ENCODE data around the gene UBAC2.

The UBAC2 gene

DNA sequence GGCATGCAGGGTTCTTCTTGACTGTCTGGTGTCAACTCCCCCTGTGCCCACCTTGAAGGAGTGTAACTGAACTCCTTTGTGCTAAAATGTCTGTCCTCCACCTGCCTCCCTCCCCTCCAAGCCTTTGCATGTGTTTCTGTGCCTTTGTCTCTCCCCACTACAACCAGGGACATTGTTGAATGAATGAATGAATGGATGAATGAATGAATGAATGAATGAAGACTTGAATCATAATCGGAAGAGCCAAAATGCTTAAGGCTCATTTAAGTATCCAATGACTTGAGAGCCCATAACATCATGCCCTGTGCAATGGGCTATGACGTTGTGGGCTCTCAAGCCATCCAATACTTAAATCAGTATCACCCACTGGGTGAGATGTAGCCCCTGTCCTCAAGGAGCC is 115.6 kb downstream of the UBAC2 start:
- DNase-seq, result no peak

DNA sequence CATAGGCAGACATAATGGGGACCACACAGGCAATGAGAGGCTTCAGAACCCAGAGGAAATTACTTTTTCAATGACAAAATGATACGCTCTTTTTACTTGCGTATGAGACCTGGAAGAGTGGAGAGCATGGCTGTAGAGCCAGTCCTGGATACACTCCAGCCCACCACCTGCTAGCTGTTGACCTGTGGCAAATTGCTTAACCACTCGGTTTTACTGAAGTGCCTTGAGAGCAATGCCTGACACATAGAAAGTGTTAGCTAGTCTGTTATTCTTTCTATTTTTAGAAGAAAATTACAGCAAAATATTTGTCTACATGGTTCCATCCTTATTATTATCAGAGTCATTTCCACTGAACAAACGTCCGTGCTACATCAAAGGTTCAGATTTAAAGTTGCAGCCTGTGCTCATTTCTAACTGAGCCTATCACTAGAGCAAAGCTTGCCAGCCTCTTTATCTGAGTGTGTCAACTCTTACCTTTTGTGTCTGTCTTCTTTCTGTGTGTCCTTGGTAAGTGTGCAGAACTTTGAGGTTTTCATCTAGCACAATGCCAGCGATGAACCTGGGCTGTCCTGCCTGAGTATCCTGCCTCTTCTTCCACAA is 116.1 kb downstream of the UBAC2 start:
- no peak for DNase-seq

DNA sequence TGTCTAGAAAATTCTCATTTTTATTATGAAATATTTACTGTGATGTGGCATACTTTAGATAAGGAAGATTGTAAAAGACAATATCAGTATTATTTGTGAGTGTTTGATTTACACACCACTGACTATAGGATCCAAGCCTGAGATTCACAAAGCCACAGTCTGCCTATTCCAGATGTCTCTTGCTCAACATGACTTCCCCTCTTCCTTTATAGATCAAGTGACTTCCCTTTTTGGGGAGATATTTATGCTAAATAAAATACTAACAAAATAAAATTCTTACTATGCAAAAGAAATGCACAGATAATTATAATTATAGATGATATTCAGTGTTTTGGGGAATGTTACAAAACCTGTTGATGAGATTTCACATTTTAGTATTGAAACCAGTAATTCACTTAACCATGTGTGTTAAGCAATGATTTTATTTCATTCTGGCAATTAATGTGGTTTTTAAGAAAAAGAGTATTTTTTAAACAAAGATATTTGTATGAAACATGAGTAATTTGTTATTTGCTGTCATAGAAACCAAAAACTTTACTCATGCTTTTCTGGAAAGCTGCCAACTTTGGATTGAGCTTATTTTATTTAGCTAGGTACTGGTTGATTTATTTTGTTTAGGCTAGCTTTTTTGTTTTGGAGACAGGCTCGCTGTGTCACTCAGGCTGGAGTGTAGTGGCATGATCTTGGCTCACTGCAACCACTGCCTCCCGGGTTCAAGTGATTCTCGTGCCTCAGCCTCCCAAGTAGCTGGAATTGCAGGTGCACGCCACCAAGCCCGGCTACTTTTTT is 120.2 kb downstream of the UBAC2 start:
- DNase-seq, result no peak

DNA sequence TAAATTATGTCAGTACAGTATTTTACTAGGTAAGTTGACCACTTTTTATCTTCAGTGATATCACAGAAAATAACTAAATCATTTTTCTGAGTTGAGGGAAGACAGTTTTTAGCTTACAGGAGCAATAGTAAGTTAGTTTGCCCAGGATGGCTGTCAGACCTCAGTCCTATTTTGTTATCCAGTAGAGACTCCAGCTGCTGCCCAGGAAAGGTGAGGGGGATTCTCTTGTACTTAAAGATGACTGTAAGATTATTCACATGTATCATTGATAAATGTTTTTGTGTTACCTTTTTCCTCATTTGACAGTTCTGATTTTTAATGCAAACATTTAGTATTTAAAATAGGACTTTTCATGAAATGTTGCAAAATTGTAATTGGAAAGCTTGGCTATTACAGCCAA is 121.1 kb downstream of the UBAC2 start:
- no peak for DNase-seq

DNA sequence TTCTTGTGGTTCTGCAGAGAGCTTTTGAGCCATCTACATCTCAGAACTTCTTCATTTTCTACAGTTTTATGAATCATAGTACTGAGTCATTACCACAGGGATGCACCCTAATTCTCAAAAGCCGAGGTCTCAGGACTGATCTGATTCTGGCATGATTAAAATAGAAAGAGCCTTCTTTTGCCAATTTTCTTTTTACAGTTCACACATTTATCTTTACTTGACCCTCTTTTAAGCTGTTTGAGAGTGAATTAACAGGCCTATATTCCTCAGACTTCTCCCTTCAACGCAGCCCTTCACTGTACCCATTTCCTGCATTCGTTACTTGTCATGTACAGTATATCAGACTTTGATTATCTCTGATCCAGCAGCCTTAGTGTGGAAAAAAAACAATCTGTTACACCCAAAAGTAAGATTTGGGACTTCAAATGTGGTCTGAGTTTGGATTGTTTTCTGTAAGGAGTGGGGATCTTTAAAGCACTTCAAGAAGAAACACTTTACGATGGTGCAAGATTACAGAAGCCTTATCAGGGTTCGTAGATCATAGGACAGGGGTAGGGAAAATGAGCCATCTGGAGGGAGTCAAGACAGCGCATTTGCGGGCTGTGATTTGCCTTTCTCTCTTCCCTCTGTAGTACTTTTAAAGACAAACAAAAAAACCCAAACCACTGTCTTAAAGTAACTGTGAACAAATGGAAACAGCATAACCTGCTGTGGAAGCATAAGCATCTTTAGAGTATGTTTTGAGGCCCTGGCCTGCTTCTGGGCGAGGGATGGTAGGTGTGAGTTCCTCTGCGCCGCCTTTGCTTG is 121.8 kb downstream of the UBAC2 start:
- no peak for DNase-seq

DNA sequence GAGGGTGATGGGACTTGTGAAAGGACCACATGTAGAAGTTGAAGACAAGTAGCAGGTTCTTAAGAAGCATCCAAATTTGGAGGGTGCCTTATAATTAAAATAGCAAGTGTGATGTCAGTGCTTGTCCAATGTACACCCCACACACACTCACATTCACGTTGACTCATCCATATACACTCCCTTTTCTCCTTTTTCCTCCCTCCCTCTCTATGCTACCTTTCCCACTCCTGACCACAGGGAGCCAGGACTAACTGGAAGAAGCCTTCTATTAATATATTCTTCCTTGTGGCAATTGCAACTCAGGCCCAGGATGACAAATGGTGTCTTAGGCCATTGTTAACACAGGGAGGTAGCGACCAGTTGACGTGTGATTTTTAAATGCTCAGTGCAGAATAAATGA is 122.8 kb downstream of the UBAC2 start:
- no peak for DNase-seq

DNA sequence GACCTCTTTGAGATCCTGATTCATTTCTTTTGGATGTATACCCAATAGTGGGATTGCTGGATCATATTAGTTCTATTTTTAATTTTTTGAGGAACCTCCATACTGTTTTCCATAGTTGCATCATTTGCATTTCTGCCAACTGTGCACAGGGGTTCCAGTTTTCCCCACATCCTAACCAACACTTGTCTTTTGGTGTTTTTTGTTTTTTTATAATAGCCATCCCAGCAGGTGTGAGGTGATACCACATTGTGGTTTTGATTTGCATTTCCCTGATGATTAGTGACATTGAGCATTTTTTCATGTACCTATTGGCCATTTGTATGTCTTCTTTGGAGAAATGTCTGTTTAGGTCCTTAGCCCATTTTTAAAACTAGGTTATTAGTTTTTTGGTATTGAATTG is 125.4 kb downstream of the UBAC2 start:
- no peak for DNase-seq

DNA sequence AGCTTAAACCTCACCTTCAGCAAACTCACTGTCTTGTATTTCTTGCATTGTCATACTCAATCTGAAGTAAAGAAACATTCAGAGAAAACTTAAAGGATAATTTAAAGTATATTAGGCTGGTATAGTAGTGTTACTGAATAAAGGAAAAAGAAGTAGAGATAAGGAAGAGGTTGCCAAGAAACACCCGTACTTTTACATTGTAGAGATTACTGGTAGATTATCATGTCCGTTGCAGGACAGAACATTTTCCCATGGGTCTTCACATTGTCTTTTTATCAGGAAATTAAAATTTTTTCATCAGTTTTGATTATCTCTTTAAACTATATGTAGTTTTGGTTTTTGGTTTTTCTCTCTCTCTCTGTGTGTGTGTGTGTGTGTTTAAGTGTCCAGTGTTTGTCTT is 126.5 kb downstream of the UBAC2 start:
- no peak for DNase-seq

DNA sequence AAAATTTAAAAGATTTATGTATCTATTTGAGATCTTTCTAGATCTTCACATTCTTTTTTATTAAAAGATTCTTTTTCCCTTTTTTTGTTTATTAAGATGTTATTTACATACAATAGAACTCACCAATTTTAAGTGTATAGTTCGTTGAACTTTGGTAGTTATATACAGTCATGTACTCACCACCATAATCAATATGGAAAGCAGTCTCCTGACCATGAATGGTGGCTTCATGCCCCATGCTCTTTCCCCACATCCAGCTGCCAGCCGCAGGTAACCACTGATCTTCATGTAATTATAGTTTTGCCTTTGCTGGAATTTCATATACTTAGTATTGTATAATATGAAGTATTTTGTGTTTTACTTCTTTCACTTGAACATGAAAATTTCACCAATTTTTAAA is 127.1 kb downstream of the UBAC2 start:
- no peak for DNase-seq

DNA sequence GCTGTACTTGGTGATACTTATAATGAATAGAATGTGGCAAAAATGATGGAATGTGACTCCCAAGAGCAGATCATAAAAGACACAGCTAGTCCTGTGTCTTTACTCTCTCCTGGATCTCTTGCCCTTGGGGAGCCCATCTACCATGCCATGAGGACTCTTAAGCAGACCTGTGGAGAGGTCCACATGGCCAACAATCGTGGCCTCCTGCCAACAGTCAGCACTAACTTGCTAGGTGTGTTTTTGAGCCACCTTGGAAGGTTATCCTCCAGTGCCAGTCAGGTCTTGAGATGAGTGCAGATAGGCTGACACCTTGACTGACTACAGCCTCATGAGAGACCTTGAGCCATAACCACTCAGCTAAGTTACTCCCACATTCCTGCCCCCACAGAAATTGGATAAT is 128.8 kb downstream of the UBAC2 start:
- DNase-seq, result no peak

DNA sequence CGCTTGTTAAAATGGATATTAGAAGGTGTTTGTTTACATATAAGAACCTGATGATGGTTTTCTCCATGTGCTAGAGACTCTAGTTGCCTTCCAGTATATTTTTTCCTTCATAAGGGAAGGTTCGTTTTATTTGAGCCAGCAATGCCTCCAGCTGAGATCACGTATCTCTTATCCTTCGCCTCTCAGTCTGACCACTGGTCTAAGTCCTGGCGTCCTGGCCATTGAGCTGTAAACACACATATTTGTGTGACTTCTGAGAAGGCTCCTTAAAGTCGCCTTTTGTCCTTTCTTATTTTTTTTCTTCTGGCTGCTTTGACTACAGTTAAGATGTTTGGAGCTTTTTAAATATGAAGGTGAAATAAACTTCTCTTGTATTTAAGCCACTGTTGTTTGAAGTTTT is 130.3 kb downstream of the UBAC2 start:
- no peak for DNase-seq

DNA sequence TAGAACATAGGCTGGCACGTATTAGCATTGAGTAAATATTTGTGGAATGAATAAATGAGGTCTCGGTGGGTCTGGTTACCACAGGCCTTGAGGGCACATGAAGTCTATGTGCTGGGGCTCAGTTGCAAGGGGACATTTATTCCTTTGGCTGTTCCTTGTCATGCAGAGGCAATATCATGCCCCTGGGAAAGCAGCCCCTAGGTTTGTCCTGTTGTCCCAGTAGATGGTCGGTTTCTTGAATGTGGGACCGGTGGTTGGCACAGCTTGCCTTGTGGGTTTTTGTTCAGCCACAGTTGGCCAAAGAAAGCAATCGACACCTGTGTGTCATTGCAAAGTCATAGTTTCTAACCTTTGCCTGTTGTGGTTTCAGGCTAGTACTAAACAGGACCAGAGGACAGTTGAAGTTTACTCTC is 131.2 kb downstream of the UBAC2 start:
- no peak for DNase-seq

DNA sequence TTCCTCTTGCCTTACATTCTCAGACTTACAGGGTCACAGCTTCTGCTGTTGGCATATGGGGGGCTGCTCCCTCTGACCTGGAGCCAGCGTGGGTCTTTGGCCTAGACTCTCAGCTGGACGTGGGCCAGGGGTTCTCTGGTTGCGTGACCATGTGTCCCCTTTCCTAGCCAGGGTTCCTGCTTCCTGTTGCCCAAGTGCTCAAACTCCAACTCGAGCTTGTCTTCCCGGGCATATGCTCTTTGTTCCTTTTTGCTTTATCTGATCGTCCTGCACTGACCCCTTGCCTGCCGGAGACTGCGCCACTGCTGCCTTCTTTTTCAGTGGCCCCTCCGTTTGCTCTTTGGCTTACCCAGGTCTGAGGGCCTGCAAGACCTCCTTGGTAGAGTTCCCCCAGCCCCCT is 131.8 kb downstream of the UBAC2 start:
- DNase-seq, result no peak

DNA sequence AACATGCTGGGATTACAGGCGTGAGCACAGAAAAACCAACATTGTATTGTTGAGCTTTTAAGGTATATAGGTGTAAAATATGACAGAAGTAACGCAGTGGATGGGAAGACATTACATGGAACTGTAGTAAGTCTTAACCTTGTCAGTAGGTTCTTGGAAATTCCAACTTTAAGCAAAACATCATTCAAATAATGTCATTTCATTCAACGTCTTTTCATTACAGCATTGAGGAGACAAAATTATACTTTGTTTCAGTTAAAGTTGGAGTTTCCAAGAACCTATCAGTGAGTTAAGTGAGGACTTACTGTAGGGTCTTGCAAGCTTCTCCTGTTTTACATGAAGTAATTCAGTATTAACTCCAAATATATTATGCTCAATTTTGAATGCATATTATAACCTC is 133.6 kb downstream of the UBAC2 start:
- DNase-seq, result no peak

DNA sequence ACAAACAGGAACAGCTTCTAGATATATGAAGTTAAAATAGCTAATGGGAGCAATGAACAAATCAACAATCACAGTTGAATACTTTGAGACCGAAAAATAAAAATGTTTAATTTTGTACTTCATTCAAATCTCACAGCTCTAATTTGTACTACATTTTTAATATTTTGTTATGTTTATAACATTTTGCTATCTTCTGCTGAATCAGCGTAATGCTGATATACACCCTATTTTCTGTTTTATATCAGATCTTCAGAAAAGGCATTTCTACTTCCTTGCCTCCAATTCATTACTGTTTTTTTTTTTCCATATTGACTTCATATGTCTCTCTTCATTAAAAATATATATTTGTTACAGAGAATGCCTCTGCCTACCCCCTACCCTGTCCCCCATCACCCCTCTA is 134.4 kb downstream of the UBAC2 start:
- DNase-seq, result no peak

DNA sequence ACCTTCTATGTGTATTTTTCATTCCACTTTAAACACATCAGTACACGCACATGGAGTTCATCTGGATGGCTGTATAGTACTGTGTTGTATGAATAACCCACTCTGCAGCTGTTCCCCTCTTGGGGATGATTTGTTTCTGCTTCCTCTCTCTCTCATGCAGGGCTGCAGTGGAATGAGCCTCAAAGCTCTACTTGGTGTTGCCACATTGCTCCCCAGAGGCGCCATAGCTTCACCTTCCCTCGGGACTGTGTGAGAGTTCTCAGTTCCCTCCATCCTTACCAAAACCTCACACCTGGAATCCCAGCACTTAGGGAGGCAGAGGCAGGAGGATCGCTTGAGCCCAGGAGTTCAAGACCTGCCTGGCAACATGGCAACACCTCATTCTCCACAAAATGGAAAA is 134.9 kb downstream of the UBAC2 start:
- DNase-seq, result no peak

DNA sequence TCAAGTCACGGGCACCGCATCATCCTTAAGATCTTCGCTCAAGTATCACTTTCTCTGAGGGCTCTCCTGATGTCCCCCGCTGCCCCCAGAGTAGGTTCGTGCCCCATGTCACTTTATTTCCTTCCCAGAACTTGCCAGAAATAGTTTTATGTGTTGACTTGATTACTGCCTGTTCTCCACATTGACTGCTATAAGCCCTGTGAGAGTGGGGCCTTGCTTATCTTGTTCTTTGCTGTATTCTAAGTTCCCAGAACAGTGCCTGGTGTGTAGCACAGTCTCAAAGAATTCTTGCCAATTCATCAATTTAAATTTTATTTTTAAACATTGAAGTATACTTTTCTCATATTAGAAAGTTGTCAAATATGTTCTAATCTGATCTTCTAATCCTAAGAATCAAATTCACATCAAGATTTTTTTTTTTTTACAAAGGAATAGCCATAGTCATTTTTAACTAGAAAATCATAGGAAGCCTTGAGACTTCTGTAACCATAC is 138.6 kb downstream of the UBAC2 start:
- no peak for DNase-seq

DNA sequence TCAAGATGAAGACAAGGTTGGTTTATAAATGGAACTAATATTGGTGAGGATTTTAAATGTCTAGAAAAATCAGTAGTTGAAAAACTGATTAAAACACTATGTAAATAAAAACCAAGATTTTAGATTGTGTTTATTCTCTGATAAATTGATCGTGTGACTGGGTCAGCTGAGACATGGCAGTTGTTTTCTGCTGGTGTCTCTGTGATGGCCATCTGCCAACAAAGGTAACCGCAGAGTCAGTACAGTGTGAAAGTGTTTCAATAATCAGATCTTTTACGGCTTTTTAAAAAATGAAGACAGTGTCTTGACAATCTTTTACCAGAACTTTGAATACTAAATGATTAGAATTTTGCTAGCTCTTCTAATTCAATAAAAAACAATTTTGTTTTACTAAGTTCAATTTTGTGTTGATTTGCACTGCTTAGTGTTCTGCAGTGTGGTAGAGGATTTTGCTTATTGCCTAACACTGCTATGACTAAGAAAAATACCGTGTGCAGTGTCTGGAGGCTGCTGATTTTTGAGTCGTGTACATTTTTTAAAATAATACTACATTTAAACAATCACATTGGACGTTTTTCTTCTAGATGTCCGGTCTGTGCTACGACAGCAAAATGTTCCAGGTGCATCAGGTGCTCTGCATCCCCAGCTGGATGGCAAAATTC is 139.2 kb downstream of the UBAC2 start:
- DNase-seq, result no peak

DNA sequence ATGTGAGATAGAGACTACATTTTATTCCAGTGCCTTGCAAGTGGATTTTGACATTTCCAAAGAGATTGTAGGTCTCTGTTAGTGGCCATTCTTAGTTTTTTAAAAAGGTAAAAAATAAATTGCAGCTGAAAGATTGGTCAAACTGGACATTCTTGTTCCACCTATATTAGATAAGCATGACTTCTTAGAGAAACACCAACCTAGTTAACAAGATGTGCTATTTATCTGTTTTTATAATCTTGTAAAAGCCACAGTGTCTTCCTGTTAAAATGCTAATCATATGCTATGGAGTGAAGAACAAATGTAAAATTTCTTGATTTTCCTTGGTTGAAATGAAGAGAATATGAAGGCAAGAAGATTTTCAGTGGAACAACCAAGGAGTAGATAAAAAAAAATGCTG is 140.0 kb downstream of the UBAC2 start:
- no peak for DNase-seq

DNA sequence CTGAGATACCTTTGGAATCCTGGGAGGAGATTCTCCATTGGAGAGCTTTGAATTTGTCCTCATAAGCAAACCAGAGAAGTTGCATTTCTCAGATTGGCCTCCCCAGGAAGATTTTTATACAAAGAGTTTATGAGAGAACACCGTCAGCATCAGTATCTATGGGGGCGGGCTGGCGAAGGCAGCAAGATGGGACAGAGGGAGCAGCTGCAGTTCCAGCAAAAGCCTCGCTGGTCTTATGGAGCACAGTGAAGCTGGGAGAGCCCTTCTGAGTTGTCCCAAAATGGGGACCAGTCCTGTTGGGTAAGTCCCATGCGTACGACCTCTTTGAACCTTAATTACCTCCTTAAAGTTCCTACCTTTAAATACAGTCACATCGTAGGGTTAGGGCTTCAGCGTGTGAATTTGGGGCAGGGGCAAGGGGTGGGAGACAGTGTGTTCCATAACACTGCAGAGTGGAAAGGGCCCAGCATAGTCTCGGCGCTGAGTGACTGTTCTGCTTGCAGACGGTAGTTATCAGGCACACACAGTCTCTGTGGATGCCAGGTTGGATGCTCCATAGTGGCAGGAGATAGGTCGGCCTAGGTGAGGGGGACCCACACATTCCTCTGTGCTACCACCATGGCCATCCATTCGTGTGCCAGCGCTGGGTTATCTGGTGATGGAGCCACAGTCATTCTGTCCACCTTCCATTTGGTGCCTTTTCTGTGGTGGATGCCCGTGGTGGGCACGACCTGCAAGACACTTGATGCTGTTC is 141.5 kb downstream of the UBAC2 start:
- no peak for DNase-seq

DNA sequence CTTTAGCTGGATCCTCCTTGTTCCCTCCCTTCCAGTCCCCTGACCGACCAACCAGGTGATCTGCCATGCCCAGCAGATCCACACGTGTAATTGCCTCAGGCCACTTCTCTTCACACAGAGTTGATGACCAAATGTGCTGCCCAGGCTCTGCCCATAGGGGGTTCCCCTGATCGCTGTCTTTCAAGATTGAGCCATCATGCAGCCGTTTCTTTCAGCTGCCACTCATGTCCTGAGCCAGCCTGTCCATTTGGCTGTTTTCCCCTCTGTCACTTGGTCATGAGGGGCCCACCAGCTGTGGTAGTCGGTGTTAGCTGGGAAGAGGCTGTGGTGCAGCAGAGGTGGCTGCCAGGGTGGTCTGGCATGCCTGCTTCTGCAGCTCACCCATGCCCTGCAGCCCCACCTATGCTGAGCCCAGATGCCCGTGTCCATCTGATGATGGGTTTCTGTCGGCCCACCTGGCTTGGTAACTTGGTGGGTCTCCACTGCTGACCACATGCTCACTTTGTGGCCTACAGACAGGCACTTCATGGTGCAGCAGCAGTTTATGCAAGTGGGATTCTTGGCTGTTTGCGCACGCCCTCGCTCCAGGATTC is 142.2 kb downstream of the UBAC2 start:
- no peak for DNase-seq

DNA sequence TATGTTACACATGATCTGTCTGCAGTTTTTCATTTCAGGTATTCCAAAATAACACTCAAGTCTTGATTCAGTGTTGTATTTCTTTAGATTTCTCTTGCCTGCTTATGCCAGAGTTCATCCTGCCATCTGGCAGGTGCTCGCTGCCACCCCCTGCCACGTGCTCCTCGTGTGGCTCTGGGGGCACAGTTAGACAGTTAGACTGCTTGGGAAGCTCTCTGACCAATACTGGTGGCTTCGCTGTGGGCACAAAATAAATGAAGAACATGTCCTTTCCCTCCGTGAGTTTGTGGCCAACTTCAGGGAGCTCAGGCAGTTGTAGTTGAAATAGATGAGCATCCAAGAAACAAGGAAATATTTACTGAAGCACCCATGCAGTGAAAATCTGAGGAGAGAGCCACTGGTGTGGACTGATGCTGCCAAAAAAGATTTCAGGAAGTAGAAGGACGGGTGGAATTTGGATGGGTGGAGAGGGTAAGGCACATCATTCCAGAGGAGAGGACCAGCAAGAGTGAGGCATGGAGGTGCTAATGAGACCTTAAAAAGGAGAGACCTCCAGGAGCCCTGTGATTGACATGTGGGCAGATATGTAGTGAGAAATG is 144.1 kb downstream of the UBAC2 start:
- no peak for DNase-seq

Measured in NCI-H1436 (cell line).